WERI-Rb-1 (cell line): ENCODE results near the gene PER2.

Source experiments
- DNase-seq: peaks from one replicate; pipeline ENCODE4 v3.0.0-alpha.2; 2020
- H3K27ac ChIP-seq: fragments of 250-450 bp; sonication (Bioruptor Pico); 2 replicates; pipeline ENCODE4 v1.5.1; 2020; ENCODE audit warnings: mild to moderate bottlenecking, moderate library complexity
- H3K27me3 ChIP-seq: fragments of 250-450 bp; sonication (Bioruptor Pico); 2 replicates; pipeline ENCODE4 v1.5.1; 2021; ENCODE audit warnings: mild to moderate bottlenecking, low read depth, moderate library complexity; ENCODE audit not compliant: insufficient read depth, severe bottlenecking
- H3K36me3 ChIP-seq: fragments of 250-450 bp; sonication (Bioruptor Pico); 2 replicates; pipeline ENCODE4 v1.5.1; 2020; ENCODE audit warnings: mild to moderate bottlenecking, moderate library complexity
- H3K4me3 ChIP-seq: 2 replicates; pipeline ENCODE4 v1.5.1; 2011; ENCODE audit warnings: low read depth, mild to moderate bottlenecking, control low read depth, low read length
- H3K9me3 ChIP-seq: fragments of 250-450 bp; sonication (Bioruptor Pico); 2 replicates; pipeline ENCODE4 v1.5.1; 2021; ENCODE audit warnings: mild to moderate bottlenecking, moderate library complexity; ENCODE audit not compliant: severe bottlenecking
- CTCF ChIP-seq: IDR thresholded peaks from 2 replicates; pipeline ENCODE4 v1.5.1; 2011; ENCODE audit warnings: low read depth, mild to moderate bottlenecking, control low read depth, inconsistent platforms, low read length

Gene PER2

GRCh38 chr2:238226698-238227586 is 61.5 kb downstream of the PER2 start:
- no peak for DNase-seq
- Histone ChIP-seq H3K27me3 (no peaks in the 10 kb centered on the region), H3K9me3 (no peaks in the 10 kb centered on the region), H3K4me3 (no peak overlapping the region), H3K27ac (no peak overlapping the region), H3K36me3 (no peaks in the 10 kb centered on the region)
- TF ChIP-seq CTCF = no peak

GRCh38 chr2:238225911-238226697 is 62.3 kb downstream of the PER2 start:
- peak overlapping the region; percentile 46 for H3K27ac ChIP-seq
- no peak overlapping the region for H3K4me3 ChIP-seq
- H3K27me3 ChIP-seq = no peaks in the 10 kb centered on the region
- no peak for DNase-seq
- H3K36me3 ChIP-seq = no peaks in the 10 kb centered on the region
- H3K9me3 ChIP-seq = no peaks in the 10 kb centered on the region
- TF ChIP-seq CTCF = no peak

GRCh38 chr2:238225121-238225520 is 63.3 kb downstream of the PER2 start:
- Histone ChIP-seq H3K27me3 (no peaks in the 10 kb centered on the region), H3K27ac (peak overlapping the region; percentile 46), H3K9me3 (peaks cover 4% of the 10 kb centered on the region), H3K4me3 (no peak overlapping the region), H3K36me3 (no peaks in the 10 kb centered on the region)
- DNase-seq = no peak
- no peak for TF ChIP-seq CTCF

- H3K36me3 ChIP-seq = no peaks in the 10 kb centered on the region
- H3K27me3 ChIP-seq = no peaks in the 10 kb centered on the region
- TF ChIP-seq CTCF = no peak
- no peak overlapping the region for H3K27ac ChIP-seq
- peaks cover 4% of the 10 kb centered on the region for H3K9me3 ChIP-seq
- DNase-seq = no peak
- no peak overlapping the region for H3K4me3 ChIP-seq
These were observed 63.9 kb downstream of the PER2 start for GRCh38 chr2:238224356-238225035.

- no peak for DNase-seq
- TF ChIP-seq CTCF = no peak
- peaks cover 4% of the 10 kb centered on the region for H3K9me3 ChIP-seq
- no peak overlapping the region for H3K4me3 ChIP-seq
- no peaks in the 10 kb centered on the region for H3K27me3 ChIP-seq
- no peak overlapping the region for H3K27ac ChIP-seq
- no peaks in the 10 kb centered on the region for H3K36me3 ChIP-seq
These were observed 67.4 kb downstream of the PER2 start for GRCh38 chr2:238220892-238221521.
